Activated naive CD4-positive, alpha-beta T cell (primary cell): Measurements from ENCODE around the gene ARHGEF17.

Experiments
- DNase-seq, 4 experiments: peaks; one replicate each; lab custom pipeline; 2025; lab: John Stamatoyannopoulos, UW

Gene ARHGEF17

GRCh38 chr11:73394416-73395296 lies 86.6 kb downstream of the ARHGEF17 start:
- DNase-seq: no peak

- no peak for DNase-seq
Measured at GRCh38 chr11:73395297-73396208, 87.5 kb downstream of the ARHGEF17 start.

DNA sequence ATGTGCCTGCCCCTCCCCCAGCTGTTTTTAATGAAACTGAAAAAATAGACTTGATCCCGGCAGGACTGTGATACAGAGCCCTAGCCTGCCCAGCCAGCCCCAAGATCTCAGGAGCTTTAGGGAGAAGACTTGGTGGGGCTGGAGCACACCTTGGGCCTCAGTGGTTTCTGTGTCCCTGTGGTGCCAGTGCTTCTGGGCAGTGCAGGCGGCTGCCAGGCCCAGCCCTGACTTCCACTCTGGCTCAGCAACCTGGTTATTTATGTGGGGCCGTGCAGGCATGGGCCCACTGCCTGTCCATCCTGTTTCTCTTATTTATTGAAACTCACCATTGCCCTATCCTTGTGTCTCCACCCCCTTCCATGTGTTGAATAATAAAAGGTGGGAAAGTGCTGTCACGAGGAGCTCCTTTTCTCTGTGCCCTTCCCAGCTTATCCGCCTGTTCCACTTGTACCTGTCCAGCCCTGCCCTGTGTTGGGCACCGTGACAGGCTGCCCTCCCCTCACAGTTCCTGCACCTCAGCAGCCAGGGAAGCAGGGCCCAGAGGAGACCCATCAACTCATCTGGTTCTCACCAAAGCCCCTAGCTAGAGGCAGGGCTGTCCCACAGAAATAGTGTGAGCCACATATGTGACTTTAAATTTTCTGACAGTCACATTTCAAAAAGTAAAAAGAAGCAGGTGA lies 88.3 kb downstream of the ARHGEF17 start:
- DNase-seq: no peak

- DNase-seq: no peak
Measured at GRCh38 chr11:73396985-73397384, 88.9 kb downstream of the ARHGEF17 start.

- DNase-seq: no peak
Measured at GRCh38 chr11:73397468-73398131, 89.5 kb downstream of the ARHGEF17 start.

- DNase-seq: no peak
Measured at GRCh38 chr11:73398132-73398526, 90.1 kb downstream of the ARHGEF17 start.

DNA sequence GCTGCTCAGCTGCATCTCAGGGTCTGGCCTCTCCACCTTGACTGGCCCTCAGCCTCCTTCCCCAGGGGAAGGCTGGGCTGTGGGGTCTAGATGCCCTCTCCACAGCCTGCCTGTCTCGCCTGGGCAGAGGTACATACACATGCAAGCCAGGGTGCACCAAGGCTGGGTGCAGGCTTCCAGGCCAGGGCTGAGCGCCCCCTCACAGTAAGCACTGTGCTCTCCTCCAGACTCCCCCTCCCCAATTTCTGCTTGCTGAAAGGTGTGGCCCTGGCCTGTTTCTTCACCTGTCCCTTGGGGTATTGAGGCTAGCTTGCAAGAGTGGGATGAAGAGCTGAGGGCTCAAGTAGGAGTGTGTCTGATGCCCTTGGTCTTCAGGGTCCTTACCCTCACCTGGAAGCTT lies 90.6 kb downstream of the ARHGEF17 start:
- no peak for DNase-seq

DNA sequence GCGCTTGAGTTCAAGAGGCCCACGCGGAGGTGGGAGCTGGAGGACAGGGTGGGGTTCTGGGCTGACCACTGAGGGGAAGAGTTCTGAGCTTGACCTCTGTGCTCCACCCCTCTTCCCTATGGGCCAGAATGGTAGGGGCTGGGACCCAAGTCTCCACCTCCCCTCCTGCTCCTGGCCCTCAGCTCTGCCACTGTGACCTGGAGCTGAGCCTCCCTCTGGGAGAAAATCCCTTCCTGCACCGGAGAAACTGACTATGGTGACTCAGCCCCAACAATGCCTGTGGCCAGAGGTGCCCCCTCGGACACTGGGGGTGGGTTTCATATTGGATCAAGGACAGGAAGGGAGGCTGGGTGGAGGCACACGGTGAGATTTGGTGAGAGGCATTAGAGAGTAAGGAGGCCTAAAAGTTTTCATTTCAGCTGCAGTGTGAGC lies 91.1 kb downstream of the ARHGEF17 start:
- no peak for DNase-seq

DNA sequence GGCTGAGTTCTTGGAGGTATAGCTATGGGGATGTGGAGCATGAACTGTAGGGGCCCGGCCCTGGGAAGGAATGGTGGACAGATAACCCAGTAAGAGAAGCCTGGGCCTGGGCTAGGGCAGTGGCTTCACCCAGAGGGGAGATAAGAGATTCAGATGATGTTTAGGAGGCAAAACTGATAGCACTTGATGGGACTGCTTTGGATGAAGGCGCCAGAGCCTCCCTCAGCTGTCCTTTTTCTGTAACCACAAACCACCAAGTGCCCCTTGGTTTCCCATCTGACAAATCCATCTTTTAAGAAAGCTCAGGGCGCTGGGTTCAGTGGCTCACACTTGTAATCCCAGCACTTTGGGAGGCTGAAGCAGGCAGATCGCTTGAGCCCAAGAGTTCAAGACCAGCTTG lies 91.6 kb downstream of the ARHGEF17 start:
- DNase-seq: no peak

DNA sequence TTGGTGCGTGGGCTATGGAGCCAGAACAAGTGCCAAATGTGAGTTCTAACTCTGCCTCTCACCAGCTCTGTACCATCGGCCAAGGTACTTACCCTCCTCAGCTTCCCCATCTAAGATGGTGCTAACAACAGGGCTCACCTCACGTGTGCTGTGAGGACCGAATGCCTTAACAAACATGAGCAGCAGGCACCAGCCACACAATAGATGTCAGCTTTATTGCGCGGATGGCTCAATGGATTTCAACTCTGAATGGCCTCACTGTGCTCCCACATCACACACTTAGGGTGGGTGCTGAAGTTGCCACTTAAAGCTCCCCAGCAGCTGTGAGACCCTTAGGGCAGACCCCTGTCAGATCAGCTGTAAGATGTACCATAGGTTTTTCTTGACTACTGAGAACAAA lies 92.2 kb downstream of the ARHGEF17 start:
- DNase-seq: no peak

GRCh38 chr11:73401217-73401923 lies 93.3 kb downstream of the ARHGEF17 start:
- no peak for DNase-seq

GRCh38 chr11:73401924-73402833 lies 94.1 kb downstream of the ARHGEF17 start:
- no peak for DNase-seq

GRCh38 chr11:73402834-73403185 lies 94.7 kb downstream of the ARHGEF17 start:
- DNase-seq: no peak

DNA sequence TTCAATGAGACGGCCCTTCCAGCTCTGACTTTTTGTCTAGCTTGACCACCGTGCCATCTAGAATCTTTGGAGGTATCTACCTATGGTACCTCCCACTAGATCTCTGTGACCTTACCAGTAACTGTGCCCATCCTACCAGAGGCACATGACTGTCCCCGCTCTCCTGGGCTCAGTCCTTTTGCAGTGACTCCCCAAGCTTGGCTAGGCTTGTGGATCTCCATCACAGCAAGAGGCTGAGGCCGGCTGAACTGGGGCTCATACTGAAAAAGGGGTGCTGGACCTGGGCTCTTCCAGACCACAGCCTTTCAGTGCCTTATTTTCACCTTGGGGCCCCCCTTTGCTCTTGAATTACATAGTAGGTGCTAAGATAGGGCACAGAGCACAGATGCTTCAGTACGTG lies 95.5 kb downstream of the ARHGEF17 start:
- DNase-seq: no peak

DNA sequence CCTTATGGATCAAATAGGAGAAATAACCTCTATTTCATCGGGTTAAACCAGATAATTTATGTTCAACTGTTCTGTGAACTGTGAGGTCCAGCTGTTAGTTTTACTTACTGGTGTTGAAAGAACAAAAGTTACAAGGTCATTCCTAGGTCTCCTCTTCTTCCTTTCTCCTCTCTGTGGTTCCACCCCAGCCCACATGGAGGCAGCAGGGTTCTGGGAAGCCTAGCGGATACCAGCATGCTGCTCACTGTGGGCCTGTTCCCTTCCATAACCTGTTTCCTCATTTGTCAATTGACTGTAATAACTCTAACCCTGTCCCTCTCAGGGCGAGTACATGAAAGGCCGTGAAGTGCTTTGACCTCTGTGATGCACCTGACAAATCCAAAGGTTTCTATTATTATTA lies 96.0 kb downstream of the ARHGEF17 start:
- DNase-seq: no peak

- no peak for DNase-seq
Measured at GRCh38 chr11:73404506-73405145, 96.5 kb downstream of the ARHGEF17 start.

- no peak for DNase-seq
Measured at GRCh38 chr11:73405146-73405510, 97.1 kb downstream of the ARHGEF17 start.

DNA sequence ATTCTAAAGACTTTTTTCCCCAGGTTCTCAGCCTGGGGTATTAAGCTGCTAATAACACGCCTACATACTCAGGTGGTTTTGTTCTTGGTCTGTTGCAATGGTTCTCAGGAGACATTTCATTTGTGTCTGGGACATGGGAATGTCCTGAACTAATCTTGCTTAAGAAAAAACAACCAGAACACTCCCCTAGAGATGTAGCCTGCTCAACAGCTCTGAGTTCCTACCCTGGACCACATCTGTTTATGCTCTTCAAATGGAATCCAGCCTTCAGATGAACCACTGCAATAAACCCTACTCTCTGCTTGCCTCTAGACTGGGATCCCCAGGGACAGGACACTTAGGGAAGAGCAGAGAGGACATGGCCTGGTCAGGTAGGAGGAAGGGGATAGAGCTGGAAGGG lies 98.1 kb downstream of the ARHGEF17 start:
- DNase-seq: no peak

DNA sequence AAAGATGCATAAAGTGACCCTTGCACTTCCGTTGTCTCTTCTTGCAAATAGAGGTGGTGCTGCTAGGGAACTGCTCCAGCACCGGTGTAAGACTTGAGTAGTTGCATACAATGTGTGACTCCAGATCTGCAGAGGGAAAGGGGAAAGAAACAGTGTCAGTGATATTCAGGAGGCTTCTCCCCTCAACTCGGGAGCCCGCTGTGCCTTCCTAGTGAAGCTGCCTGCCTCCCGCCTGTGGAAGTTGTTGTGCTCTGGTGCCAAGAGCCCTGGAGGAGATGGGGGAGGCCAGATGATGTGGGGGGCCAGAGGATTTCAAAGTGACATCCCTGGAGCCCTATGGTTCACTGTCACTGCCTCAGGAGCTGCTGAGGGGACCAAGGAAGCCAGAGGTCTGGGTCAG lies 98.5 kb downstream of the ARHGEF17 start:
- DNase-seq: no peak

DNA sequence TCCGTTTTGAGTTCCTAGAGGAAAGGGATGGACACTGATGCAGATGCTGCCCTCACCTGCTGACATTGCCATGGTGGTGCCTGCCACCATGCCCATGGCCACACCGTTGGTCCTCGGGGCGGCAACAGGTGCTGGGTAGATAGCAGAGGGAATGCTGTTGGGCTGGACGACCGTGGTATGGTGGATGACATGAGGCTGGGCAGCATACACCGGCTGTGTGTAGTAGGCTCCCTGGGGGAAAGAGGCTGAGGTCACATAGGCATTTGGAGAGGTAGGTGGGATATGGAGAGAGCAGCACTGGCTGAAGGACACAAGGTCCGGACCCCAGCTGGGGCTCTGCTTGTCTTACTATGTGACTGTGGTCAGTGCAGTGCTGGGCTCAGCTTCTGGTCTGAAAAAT lies 101.4 kb downstream of the ARHGEF17 start:
- DNase-seq: no peak
